ENCODE measurements around the gene SLCO1B3. TPM values are rescaled to one million over a fixed set of nuclear protein-coding genes. Genes with fewer than 3 reads are reported as not detected.

SLCO1B3 gene
- total and polyA plus RNA-seq, 9 of the 15 experiments (the other 6 are each of a cell fraction or from before 2014, with no cell fraction given): not detected

Small RNA genes within 50 kb of the gene (small RNA-seq; reads per million reads assigned to genes)
- gene AC011604.1: not detected

Other genes with a start within 250 kb of the SLCO1B3 start
- not detected in 2 replicates for gene SLCO1C1, start 115.4 kb upstream of the SLCO1B3 start, total RNA-seq (2014; rRNA removed)
- not detected in 2 replicates for gene SLCO1C1, start 115.4 kb upstream of the SLCO1B3 start, total RNA-seq (2014; rRNA removed; fragmentation: Illumina TruSeq; extraction: Trizol)
- gene SLCO1C1, start 115.4 kb upstream of the SLCO1B3 start, total RNA-seq (2015; rRNA removed; fragmentation: Illumina TruSeq; extraction: Trizol): not detected in 2 replicates
- gene SLCO1C1, start 115.4 kb upstream of the SLCO1B3 start, total RNA-seq (2021): not detected in 2 replicates
- not detected in 2 replicates for gene SLCO1C1, start 115.4 kb upstream of the SLCO1B3 start, polyA plus RNA-seq (2011; rRNA removed)
- gene SLCO1C1, start 115.4 kb upstream of the SLCO1B3 start, polyA plus RNA-seq (2014; fragmentation: Illumina TruSeq; extraction: Trizol): not detected in 2 replicates
- not detected for gene SLCO1C1, start 115.4 kb upstream of the SLCO1B3 start, polyA plus RNA-seq (2014; fragmentation: Nextera tagmentation; extraction: Ambion mirVana)
- not detected in 2 replicates for gene SLCO1C1, start 115.4 kb upstream of the SLCO1B3 start, polyA plus RNA-seq (2014; rRNA removed)